Measurements from ENCODE around the gene ISG15. TPM values are rescaled to one million over a fixed set of nuclear protein-coding genes. Genes with fewer than 3 reads are reported as not detected.
A peak's percentile ranks its signal among the peaks of the same experiment; 100 is the strongest.

Gene ISG15
- total and polyA plus RNA-seq, 9 of the 15 experiments (the other 6 are each of a cell fraction or from before 2014, with no cell fraction given), result 0.40 to 58.3 (median 12.2) TPM

- TF ChIP-seq PRMT5 (CRISPR knock-in tag; IDR thresholded peaks at IDR 0.05) (no peak), ZNF146 (CRISPR knock-in tag; IDR thresholded peaks at IDR 0.05; ENCODE audit: unreplicated experiment) (no peak), ZNF589 (CRISPR knock-in tag; IDR thresholded peaks at IDR 0.05; ENCODE audit: low read depth) (no peak), RCOR1 (IDR thresholded peaks at IDR 0.05; ENCODE audit: borderline replicate concordance in 1 of 2, low read depth in 2 of 2, low read length in 2 of 2) (no peak), SFPQ (IDR thresholded peaks at IDR 0.05; ENCODE audit: low read depth, low read length) (no peak), TSC22D4 (tag; IDR thresholded peaks at IDR 0.05) (no peak), NFE2 (IDR thresholded peaks at IDR 0.05; ENCODE audit: low read depth) (no peak), RBFOX2 (IDR thresholded peaks at IDR 0.05; ENCODE audit: low read depth, low read length) (peak; percentile 54), CAMTA2 (CRISPR knock-in tag; conservative IDR thresholded peaks at IDR 0.05) (no peak), PTRF (tag; IDR thresholded peaks at IDR 0.05) (no peak), GATAD2B (IDR thresholded peaks at IDR 0.05; ENCODE audit: borderline replicate concordance) (no peak), ZNF830 (CRISPR knock-in tag; IDR thresholded peaks at IDR 0.05) (no peak), SNIP1 (IDR thresholded peaks at IDR 0.05; ENCODE audit: low read depth) (no peak), ZNF347 (CRISPR knock-in tag; IDR thresholded peaks at IDR 0.05; ENCODE audit: low read depth) (no peak), NELFE (IDR thresholded peaks at IDR 0.05; ENCODE audit: insufficient read depth, insufficient read length) (no peak)
These were observed 15.1 kb upstream of the ISG15 start (continued) for GRCh38 chr1:997993-998744.
